Measurements from ENCODE around the gene KRTAP2-4.
"Not testable (repeated sequence)": the region's sequence is repeated elsewhere in the genome, so short reads cannot be mapped to it uniquely, and the experiment has no call there.

Gene KRTAP2-4, protein sequence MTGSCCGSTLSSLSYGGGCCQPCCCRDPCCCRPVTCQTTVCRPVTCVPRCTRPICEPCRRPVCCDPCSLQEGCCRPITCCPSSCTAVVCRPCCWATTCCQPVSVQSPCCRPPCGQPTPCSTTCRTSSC

DNA sequence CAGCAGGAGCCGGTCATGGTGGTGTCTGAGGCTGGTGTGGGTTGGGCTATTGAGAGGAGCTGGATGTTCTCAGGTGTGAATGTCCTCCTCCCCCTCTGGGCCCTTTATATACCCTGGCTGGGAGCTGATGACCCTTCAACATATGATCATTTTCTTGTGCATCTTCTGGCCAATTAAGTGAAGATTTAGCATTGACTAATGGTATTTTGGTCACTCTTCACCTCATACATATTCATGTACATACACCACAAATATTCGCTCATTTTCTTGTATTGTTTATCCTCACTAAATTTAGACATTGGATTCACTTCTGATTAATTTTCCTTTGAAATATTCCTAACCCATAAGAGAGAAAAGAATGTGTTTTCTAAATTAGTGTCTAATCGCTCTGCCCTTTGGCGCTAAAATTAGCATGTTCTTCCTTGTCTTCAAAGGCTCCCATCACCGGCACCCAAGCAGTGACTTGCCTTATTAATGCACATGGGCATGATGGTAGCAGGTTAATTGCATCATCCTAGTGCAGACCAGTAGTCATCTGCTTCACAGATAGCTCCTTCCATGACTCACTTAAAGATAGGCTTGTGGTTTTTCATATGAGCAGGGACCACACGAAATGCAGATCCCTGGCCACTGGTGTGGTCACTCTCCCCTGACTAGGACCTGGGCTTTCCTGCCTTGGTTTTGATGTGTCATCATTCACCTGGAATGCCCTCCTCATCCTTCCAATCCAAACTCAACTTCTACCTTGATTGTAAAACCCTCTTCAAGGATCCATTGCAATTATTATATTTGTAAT, at the start of gene KRTAP2-4:
TSS of gene KRTAP2-4 (minus strand) at position 51 of the 796 bp plus-strand sequence. CDS start at position 17, 34 bp downstream.
- ATAC-seq, result no peak

DNA sequence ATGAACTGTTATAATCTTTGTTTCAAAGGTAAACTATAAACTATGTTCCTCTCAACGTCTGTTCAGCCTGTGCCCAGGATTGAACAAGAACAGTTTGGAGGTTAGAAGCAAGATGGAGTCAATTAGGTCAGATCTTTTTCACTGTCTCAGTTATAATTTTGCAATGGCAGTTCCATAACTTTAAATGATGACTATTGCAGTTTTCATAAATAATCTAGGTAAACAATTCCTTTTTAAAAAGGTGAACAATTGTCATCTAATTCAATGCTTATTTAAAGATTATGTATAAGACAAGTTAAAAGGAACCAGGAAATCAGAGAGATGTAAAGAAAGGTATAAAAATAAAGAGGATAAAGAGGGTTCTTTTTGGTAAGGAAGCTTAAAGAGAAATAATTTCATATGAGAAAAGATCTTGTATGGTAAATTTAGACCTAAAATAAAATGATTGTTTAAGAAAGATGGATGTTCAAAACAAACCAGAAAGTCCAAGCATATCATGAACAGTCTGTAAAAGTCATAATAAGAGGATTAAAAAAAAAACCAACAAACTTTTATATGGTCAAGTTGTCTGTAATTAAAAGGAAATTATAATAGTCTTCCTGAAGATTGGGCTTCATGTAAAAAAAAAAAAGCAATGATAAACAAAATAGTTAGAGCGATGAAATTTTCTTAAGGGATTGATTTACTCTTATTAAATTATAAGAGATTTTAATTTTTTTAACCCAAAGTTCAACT, 45.6 kb upstream of the KRTAP2-4 start:
- no peak for ATAC-seq

DNA sequence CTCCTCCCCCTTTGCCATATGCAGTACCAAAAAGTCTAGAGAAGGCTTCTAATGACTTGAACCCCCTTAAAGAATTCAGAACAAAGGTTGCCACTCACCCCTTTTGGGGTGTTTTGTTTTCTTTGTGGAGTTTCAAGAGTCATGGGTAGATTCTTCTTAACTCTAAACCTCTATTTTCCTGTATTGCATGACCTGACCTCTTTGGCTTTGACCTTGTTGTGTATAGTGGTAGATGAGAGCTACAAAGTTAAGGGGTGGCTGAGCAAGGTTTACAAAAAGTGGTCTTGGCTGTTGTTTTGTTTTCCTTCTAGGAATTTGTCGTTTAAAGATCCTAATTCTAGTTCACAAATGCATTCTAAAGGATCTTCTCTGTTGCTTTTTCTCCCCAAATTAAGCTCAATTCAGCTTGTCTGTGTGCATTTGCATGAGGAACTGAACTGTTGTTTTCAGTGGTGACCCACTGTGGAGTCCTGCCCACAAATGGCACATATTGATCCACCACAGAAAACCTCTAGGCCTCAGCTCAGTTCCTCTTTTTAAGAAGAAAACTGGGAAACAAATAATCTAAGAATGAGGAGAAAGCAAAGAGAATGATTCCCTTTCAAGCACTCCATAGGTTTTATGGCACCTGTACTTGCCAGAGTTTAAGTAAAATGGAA, 43.2 kb upstream of the KRTAP2-4 start:
- ATAC-seq, result not testable (repeated sequence)

DNA sequence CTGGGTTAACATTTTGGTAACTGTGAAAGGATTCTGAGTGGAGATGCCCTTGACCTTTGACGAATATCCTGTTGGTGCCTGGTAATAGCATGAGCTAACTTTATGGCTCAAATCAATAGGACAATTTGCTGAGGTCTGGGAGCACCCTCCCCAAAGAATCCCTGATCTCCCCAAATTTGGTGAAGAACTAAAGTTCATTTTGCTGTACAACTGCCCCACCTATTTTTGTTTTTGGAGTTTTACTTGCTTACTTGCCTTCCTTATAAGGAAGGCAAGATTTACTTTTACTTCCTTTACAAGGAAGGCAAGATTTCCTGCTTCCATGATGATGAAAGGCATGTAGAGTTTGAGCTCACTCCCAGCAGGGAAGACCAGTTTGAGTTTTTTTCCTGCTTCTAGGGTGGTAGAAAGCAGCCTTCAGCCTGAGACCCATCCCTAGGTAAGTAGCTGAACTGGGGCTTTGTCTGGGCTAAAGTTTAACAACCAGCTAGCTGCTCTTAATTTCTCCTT, 42.3 kb upstream of the KRTAP2-4 start:
- no peak for ATAC-seq

DNA sequence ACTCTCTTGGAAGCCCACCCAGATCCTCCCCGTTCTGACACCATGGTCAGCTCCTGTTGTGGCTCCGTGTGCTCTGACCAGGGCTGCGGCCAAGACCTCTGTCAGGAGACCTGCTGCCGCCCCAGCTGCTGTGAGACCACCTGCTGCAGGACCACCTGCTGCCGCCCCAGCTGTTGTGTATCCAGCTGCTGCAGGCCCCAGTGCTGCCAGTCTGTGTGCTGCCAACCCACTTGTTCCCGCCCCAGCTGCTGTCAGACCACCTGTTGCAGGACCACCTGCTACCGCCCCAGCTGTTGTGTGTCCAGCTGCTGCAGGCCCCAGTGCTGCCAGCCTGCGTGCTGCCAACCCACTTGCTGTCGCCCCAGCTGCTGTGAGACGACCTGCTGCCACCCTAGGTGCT, 39.7 kb upstream of the KRTAP2-4 start, which contains the start of gene KRTAP4-9:
TSS of gene KRTAP4-9 (plus strand) at position 43 of the 400 bp plus-strand sequence. CDS start at position 43, 0 bp downstream.
- ATAC-seq, result not testable (repeated sequence)

DNA sequence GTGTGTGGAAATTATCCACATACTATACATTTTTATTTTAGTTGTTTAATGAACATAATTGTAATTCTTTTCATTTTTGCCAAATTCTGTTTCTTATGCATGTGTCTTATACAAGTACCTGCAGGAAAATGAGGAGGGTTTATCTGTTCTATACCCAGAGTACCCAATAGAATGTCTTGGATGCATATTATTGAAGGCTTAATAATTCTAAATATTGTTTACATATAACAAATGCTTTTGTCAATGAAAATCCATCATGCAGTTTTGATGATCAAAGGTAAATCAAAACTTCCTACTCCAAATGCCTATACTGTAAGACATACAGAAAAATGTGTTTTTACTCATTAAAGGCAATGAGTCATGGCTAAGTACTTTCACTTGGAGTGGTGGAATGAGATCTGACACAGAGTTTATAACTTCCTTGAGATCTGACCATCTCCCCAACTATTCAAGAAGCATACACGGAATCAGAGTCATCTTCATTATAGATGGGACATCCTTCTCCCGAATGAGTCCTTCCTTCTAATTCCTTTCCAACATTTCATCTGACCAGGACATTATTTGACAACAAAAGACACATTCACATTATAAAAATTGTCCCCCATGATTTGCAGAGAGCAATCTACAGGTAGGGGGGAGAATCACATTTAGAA, 38.8 kb upstream of the KRTAP2-4 start:
- not testable (repeated sequence) for ATAC-seq

DNA sequence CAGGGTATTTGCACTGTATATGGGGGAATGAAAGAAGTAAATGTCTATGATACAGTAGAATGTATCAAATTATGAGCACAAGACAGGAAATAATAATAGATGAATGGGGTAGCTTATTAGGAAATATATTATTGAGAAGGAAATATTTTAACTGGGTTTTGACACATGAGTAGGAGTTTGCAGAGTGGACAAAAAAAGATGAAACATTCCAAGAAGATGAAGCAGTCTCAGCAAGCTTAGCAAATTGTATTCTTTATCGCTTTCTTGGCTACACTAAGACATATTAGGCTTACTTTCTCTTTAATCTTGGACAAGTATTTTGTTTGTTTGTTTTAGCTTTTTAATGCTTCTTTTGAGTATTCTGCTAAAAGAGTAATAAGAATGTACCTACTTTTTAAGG, 38.2 kb upstream of the KRTAP2-4 start:
- ATAC-seq, result no peak

DNA sequence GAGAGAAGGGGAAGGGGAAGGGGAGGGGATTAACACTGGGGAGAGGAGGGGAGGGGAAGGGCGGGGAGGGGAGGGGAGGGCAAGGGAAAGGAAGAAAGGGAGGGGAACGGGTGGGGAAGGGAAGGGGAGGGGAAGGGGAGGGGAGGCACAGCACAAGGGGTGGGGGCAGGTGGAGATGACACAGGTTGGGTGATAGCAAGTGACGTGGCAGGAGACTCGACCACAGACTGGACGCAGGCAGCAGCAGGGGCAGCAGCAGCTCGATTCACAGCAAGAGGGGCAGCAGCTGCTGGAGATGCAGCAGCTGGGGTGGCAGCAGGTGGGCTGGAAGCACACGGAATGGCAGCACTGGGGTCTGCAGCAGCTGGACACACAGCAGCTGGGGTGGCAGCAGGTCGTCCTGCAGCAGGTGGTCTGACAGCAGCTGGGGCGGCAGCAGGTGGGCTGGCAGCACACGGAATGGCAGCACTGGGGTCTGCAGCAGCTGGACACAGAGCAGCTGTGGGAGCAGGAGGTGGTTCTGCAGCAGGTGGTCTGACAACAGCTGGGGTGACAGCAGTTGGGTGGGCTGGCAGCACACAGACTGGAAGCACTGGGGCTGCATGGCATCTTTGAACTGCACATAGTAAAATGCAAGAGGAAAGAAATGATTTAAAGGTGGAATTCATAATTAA, 36.0 kb upstream of the KRTAP2-4 start, which contains the start of gene KRTAP4-16:
TSS of gene KRTAP4-16 (minus strand) at position 624 of the 674 bp plus-strand sequence. CDS start at position 624, 0 bp downstream.
- ATAC-seq, result no peak

DNA sequence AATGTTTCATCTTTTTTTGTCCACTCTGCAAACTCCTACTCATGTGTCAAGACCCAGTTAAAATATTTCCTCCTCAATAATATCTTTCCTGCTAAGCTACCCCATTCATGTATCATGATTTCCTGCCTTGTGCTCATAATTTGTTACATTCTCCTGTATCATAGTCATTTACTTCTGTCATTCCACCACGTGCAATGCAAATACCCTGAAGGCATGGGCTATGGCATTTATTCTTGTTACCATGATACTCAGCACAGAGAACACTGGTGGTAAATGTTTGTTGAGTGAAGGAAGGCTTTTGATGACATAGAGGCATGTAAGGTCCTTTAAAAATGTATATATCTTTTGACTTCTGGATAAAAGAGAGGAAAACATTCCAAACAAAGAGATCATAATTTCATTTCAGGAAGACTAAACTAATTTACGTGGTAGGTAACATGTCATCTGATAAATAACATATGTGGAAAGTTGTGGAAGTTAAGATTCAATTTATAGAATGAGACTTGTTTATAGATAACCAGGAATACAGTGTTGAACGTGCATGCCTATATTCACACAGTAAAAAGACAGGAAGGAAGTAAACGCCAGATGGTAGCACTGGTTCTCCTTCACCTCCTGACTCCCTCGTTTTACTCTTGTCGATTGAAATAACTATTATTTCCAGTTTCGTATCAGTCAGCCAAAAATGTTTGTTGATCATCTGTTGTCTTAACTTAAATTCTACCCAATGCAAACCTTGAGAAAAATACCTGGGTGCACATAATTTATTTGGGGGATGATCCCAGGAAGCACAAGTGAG, 34.2 kb upstream of the KRTAP2-4 start:
- not testable (repeated sequence) for ATAC-seq

DNA sequence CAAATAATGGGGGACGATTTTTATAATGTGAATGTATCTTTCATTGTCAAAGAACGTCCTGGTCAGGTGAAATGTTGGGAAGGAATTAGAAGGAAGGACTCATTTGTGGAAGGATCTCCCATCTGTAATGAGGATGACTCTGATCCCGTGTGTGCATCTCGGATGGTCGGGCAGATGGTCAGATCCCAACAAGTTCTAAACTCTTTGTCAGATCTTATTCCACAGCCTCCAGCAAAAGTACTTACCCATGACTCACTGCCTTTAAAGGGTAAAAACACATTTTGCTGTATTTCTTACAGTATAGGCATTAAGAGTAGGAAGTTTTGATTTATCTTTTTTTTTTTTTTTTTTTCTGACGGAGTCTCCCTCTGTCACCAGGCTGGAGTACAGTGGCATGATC, 32.8 kb upstream of the KRTAP2-4 start:
- ATAC-seq, result no peak

DNA sequence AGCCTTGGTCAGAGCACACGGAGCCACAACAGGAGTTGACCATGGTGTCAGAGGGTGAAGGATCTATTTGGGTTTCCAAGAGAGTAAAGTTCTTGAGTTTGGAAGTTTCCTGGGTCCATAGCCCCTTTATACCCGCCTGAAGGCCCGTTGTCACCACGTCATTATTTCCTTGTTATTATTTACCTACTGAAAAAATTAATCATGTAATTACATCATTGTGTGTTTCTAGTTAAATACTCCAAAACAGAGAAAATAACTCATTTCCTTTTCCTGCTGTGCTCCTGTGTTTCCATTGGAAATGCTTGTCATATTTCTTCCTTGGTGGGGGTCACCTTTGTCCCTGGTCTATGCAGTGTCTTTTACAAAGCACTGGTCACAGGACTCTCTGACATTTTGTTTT, 32.4 kb upstream of the KRTAP2-4 start, which contains the start of gene KRTAP4-8:
TSS of gene KRTAP4-8 (minus strand) at position 101 of the 400 bp plus-strand sequence. CDS start at position 43, 58 bp downstream.
- ATAC-seq, result no peak

DNA sequence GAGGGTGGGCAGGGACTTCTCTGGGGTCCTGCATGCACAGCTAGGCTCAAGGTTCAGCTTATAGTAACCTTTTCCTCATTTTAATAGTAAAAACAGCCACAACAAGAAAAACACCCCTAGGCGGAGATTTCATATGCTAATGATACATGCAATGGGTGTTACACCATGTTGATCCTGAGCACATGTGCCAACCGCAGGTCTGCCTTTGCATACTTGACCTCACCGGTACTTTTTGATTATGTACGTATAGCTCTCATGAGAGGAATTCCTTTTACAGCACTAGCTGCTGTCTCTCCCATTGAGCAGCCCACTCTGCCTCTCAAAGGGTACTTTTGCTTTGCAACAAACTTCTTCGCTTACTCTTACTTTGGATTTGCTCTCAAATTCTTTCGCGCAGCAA, 30.4 kb upstream of the KRTAP2-4 start:
- no peak for ATAC-seq

DNA sequence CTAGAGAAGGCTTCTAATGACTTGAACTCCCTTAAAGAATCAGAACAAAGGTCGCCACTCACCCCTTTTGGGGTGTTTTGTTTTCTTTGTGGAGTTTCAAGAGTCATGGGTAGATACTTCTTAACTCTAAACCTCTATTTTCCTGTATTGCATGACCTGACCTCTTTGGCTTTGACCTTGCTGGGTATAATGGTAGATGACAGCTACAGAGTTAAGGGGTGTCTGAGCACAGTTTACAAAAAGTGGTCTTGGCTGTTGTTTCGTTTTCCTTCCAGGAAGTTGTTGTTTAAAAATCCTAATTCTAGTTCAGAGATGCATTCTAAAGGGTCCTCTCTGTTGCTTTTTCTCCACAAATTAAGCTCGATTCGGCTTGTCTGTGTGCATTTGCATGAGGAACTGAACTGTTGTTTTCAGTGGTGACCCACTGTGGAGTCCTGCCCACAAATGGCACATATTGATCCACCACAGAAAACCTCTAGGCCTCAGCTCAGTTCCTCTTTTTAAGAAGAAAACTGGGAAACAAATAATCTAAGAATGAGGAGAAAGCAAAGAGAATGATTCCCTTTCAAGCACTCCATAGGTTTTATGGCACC, 23.2 kb upstream of the KRTAP2-4 start:
- ATAC-seq, result not testable (repeated sequence)

DNA sequence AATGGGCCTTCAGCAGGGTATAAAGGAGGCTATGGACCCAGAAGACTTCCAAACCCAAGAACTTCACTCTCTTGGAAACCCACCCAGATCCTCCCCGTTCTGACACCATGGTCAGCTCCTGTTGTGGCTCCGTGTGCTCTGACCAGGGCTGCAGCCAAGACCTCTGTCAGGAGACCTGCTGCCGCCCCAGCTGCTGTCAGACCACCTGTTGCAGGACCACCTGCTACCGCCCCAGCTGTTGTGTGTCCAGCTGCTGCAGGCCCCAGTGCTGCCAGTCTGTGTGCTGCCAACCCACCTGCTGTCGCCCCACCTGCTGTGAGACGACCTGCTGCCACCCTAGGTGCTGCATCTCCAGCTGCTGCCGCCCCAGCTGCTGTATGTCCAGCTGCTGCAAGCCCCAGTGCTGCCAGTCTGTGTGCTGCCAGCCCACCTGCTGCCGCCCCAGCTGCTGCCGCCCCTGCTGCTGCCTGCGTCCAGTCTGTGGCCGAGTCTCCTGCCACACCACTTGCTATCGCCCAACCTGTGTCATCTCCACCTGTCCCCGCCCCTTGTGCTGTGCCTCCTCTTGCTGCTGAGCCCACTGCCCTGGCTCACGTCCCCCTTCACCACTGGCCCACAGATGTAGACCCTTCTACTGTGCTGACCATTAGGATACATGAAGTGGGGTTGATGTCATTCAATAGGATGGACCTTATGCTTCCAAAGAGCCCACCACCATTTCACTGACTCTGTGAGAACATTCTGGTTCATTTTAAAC, 18.6 kb upstream of the KRTAP2-4 start, which contains the start of gene KRTAP4-7:
TSS of gene KRTAP4-7 (plus strand) at position 51 of the 757 bp plus-strand sequence. CDS start at position 108, 57 bp downstream.
- ATAC-seq, result not testable (repeated sequence)

DNA sequence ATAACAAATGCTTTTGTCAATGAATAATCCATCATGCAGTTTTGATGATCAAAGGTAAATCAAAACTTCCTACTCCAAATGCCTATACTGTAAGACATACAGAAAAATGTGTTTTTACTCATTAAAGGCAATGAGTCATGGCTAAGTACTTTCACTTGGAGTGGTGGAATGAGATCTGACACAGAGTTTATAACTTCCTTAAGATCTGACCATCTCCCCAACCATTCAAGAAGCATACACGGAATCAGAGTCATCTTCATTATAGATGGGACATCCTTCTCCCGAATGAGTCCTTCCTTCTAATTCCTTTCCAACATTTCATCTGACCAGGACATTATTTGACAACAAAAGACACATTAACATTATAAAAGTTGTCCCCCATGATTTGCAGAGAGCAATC, 17.7 kb upstream of the KRTAP2-4 start:
- not testable (repeated sequence) for ATAC-seq

DNA sequence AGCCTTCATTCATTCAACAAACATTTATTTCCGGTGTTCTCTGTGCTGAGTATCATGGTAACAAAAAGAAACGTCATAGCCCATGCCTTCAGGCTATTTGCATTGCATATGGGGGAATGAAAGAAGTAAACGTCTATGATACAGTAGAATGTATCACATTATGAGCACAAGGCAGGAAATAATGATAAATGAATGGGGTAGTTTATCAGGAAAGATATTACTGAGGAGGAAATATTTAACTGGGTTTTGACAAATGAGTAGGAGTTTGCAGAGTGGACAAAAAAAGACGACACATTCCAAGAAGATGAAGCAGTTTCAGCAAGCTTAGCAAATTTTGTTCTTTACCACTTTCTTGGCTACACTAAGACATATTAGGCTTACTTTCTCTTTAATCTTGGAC, 16.9 kb upstream of the KRTAP2-4 start:
- no peak for ATAC-seq

DNA sequence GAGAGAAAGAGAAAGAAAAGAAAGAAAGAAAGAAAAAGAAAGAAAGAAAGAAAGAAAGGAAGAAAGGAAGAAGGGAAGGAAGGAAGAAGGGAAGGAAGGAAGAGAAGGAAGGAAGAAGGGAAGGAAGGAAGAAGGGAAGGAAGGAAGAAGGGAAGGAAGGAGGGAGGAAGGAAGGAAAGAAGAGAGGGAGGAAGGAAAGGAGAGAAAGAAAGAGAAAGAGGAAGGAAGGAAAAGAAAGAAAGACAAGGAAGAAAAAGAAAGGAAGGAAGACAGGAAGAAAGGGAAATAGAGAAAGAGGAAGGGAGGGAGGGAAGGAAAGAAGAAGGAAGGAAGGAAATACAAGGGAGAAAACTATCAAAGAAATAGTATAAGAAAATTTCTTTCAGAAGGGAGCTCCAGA, 11.1 kb upstream of the KRTAP2-4 start:
- ATAC-seq, result no peak

DNA sequence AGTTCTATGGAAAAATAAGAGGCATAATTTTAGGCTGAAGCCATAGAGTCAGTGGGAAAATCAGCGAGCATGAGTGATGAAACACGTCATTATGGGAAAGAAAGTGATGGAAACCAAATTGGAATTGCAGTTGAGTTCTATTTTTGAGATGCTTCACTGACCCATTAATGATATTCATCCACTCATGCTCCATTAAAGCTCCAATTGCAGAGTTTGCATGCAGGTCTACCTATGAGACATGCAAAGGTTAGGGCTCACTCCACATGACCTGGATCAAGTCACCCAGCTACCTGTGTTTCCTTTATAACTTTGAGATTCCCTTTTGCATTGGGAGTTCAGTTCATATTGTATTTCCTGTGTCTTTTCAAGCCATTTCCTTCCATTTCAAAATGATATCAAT, 8.0 kb upstream of the KRTAP2-4 start:
- ATAC-seq, result no peak
